Measurements from ENCODE around the gene SLC16A6.
A peak's percentile ranks its signal among the peaks of the same experiment; 100 is the strongest.
"Not testable (repeated sequence)": the region's sequence is repeated elsewhere in the genome, so short reads cannot be mapped to it uniquely, and the experiment has no call there.

Gene SLC16A6

GRCh38 chr17:68246271-68247028 lies 44.5 kb downstream of the SLC16A6 start:
- DNase-seq, result peak; percentile 62

- no peak for DNase-seq
These were observed 51.1 kb downstream of the SLC16A6 start for GRCh38 chr17:68239632-68240366.

GRCh38 chr17:68238871-68239253 lies 52.1 kb downstream of the SLC16A6 start:
- DNase-seq, result no peak

GRCh38 chr17:68238164-68238870 lies 52.6 kb downstream of the SLC16A6 start:
- no peak for DNase-seq

GRCh38 chr17:68237369-68238163 lies 53.4 kb downstream of the SLC16A6 start:
- peak; percentile 78 for DNase-seq

- not testable (repeated sequence) for DNase-seq
These were observed 55.6 kb downstream of the SLC16A6 start for GRCh38 chr17:68235336-68235791.

- peak; percentile 79 for DNase-seq
These were observed 56.1 kb downstream of the SLC16A6 start for GRCh38 chr17:68234726-68235335.

GRCh38 chr17:68232741-68233140 lies 58.2 kb downstream of the SLC16A6 start:
- DNase-seq, result not testable (repeated sequence)

- DNase-seq, result no peak
These were observed 59.4 kb downstream of the SLC16A6 start for GRCh38 chr17:68231541-68231940.

GRCh38 chr17:68231131-68231530 lies 59.8 kb downstream of the SLC16A6 start:
- not testable (repeated sequence) for DNase-seq

GRCh38 chr17:68229619-68230018 lies 61.3 kb downstream of the SLC16A6 start:
- DNase-seq, result no peak

- no peak for DNase-seq
These were observed 61.9 kb downstream of the SLC16A6 start for GRCh38 chr17:68228817-68229570.

GRCh38 chr17:68228039-68228680 lies 62.8 kb downstream of the SLC16A6 start:
- DNase-seq, result not testable (repeated sequence)

GRCh38 chr17:68225055-68225454 lies 65.9 kb downstream of the SLC16A6 start:
- DNase-seq, result not testable (repeated sequence)

- DNase-seq, result no peak
These were observed 68.3 kb downstream of the SLC16A6 start for GRCh38 chr17:68222606-68223005.

- DNase-seq, result no peak
These were observed 69.1 kb downstream of the SLC16A6 start for GRCh38 chr17:68221786-68222185.

- not testable (repeated sequence) for DNase-seq
These were observed 70.1 kb downstream of the SLC16A6 start for GRCh38 chr17:68220786-68221185.

- not testable (repeated sequence) for DNase-seq
These were observed 70.7 kb downstream of the SLC16A6 start for GRCh38 chr17:68220186-68220585.

GRCh38 chr17:68219429-68219828 lies 71.5 kb downstream of the SLC16A6 start:
- DNase-seq, result not testable (repeated sequence)
